GM18511 (cell line): Measurements from ENCODE around the gene ENPEP.

ENCODE experiments used
- ATAC-seq: cut with Tn5 transposase; IDR thresholded peaks from one replicate; pipeline ENCODE4 v1.9.1; 2021; ENCODE audit warnings: mild to moderate bottlenecking, moderate library complexity; ENCODE audit not compliant: unreplicated experiment

ENPEP gene

DNA sequence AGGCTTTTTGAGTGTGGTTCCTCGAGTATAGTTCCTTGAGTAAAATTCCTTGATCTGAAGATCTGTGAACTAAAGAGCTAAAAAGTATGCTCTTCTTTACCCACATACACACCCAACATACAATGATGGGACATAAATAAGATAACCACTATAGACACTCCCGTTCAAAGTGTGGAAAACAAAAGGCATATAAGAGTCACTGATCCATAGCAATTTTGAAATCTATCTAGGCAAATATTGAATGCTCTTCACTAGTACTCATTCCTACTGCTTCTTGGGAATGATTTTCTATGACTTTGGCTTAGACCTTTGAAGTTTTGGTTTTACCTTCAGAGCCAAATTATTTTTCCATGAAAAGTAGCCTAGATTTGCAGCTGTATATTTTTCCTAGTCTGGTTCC, 120.5 kb downstream of the ENPEP start:
- ATAC-seq, result no peak

- ATAC-seq, result no peak
These were observed 121.6 kb downstream of the ENPEP start for GRCh38 chr4:110597582-110597981.

DNA sequence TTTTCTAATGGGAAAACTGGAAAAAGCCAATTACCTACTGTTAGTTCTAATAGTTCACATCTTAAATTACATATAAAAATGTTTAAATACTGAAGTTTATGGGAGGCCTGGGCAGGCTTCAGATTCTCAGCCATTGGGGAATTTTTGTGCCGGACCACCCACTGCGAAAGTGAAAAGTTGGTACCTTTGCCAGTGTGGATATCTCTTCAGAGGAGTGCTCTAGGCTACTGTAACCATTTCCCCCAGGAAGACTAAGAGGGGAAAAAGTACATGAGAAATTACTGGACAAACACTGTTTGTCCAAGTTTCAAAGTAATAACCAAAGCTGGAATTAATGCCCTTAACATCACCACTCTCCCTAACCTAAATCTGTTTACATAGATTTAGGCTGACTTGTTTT, 126.1 kb downstream of the ENPEP start:
- ATAC-seq, result no peak

- no peak for ATAC-seq
These were observed 129.1 kb downstream of the ENPEP start for GRCh38 chr4:110605077-110605476.

GRCh38 chr4:110609044-110609750, 133.2 kb downstream of the ENPEP start:
- ATAC-seq, result no peak

GRCh38 chr4:110610620-110610939, 134.6 kb downstream of the ENPEP start:
- ATAC-seq, result no peak

- peak; percentile 93 for ATAC-seq
These were observed 135.2 kb downstream of the ENPEP start for GRCh38 chr4:110610940-110611831.

- no peak for ATAC-seq
These were observed 136.1 kb downstream of the ENPEP start for GRCh38 chr4:110611968-110612447.

- ATAC-seq, result no peak
These were observed 136.8 kb downstream of the ENPEP start for GRCh38 chr4:110612631-110613269.

GRCh38 chr4:110613745-110614144, 137.8 kb downstream of the ENPEP start:
- ATAC-seq, result no peak

GRCh38 chr4:110614173-110614963, 138.4 kb downstream of the ENPEP start:
- ATAC-seq, result no peak
